Lung microvascular endothelial cell (primary cell): ENCODE data around the gene SPAG8. TPM values are rescaled to one million over a fixed set of nuclear protein-coding genes. Genes with fewer than 3 reads are reported as not detected.

ENCODE experiments used
- DNase-seq, 2 donors: peaks; one replicate each; pipeline versions ENCODE4 v3.0.0 to v3.0.0-alpha.2; 2010; ENCODE audit warnings: low read depth in 2 of 2
- total RNA-seq: library from RNA; depleted of rRNA; stranded (reverse); fragments of >200 nt; gene quantifications from 2 replicates; pipeline ENCODE4 v1.2.1, GENCODE V29; 2014

The SPAG8 gene
- total RNA-seq, 1 donor from 2014 or later, result not detected

GRCh38 chr9:35810122-35810521 is 1.9 kb downstream of the SPAG8 start:
- no peak for DNase-seq

- no peak for DNase-seq
Measured at GRCh38 chr9:35808433-35808832, 3.6 kb downstream of the SPAG8 start.

GRCh38 chr9:35806101-35806500 is 6.0 kb downstream of the SPAG8 start:
- no peak for DNase-seq

- no peak for DNase-seq
Measured at GRCh38 chr9:35801328-35802128, 10.5 kb downstream of the SPAG8 start.

DNA sequence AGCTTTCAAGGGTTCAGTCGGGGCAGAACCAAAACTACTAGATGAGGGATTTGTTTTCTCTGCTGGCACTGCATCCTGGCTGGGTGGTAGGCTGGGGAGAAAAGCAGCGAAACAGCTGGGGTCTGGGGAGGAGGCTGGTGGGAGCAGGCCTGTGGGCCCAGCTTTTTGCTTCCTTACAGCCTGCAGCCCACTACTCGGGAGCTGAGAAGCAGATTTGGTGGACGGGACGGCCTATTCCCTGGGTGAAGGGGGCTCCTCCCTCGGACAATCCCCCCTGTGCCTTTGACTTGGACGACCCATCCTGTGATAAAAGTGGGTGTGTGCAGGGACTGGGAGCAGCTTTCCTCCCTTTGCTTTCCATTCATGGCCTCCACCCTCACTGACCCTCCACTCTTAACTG is 11.5 kb downstream of the SPAG8 start:
- no peak for DNase-seq

DNA sequence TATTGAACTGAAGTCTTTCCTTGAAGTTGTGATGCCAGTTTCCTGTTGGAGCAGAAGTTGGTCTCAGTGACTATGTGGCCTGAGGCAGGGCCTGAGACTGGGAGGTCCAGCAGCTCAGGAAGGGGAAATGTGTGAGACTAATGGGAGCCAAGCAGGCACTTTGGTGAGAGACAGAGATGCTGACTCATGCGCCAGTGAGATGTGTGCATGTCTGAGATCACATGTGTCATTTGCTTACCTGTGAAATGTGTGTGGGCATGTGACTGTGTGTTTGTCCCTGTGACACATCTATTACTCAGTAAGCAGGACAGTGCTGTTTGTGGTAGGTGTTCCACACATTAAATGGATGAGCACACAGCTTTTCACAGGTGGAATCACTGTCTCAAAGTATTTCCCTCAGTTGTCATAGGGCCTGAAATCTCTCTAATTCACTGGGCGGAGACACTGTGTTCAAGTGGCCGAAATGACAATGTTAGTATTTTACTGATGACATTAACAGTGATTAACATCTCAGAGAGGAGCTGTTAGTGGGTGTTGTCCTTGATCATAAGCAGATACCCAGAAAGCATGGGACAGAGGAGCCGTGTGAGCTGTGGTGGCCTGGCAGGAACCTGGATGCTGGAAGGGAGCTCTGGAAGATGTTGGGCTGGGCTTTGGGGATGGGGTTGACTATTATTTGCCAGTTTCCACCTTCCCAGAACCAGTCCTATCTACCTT is 13.2 kb downstream of the SPAG8 start:
- DNase-seq, result peak; percentile 51 to 89

- DNase-seq, result peak; percentile 36 to 48
Measured at GRCh38 chr9:35797311-35798109, 14.6 kb downstream of the SPAG8 start.

GRCh38 chr9:35795695-35796094 is 16.4 kb downstream of the SPAG8 start:
- DNase-seq, result no peak

GRCh38 chr9:35793461-35793860 is 18.6 kb downstream of the SPAG8 start:
- DNase-seq, result no peak

DNA sequence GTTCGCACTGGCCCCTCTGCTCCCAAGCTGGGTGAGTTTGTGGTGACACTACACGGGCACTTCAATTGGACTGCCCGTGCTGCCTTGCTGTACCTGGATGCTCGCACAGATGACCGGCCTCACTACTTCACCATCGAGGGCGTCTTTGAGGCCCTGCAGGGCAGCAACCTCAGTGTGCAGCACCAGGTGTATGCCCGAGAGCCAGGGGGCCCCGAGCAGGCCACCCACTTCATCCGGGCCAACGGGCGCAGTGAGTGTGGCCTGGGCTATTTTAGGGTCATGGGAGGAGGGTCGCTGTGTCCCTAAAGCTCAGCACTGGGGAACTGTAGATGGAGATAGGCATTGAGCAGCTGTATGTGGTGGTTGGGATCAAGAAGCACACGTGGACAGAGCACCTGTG is 19.2 kb downstream of the SPAG8 start:
- no peak for DNase-seq

GRCh38 chr9:35792024-35792813 is 19.8 kb downstream of the SPAG8 start:
- DNase-seq, result no peak

DNA sequence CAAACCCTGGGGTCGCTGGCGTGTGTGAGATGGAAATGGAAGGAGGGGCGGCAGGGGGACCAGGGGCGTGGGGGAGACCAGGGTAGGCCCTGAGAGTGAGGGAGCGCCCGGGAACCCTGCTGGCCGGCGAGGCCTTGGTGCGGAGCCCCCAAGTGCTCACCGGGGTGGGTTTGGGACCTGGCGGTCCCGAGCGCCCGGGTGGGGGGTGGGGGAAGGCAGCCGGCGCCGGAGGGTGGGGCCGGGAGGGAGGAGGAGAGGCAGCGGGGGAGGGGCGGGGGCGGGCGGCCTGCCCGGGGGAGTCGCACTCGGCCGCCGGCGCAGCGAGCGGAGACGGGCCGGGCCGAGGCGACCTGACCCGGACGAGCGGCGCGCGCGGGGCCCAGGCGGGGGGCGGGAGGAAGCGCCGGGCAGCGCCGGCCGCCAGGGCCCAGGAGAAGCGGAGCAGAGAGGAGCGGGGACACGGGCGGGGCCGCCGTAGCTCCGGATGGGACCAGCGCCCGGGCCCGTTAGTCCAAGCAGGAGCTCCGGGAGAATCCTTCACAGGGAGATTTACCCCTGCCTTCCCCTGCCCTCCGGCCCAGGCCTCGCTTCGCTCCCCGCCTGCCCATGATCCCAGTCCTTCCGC is 20.7 kb downstream of the SPAG8 start, which contains the start of gene NPR2:
TSS of gene NPR2 (plus strand) at position 295 of the 625 bp plus-strand sequence. CDS start 818 bp downstream, outside the sequence.
- DNase-seq, result peak; percentile 37 to 39

DNA sequence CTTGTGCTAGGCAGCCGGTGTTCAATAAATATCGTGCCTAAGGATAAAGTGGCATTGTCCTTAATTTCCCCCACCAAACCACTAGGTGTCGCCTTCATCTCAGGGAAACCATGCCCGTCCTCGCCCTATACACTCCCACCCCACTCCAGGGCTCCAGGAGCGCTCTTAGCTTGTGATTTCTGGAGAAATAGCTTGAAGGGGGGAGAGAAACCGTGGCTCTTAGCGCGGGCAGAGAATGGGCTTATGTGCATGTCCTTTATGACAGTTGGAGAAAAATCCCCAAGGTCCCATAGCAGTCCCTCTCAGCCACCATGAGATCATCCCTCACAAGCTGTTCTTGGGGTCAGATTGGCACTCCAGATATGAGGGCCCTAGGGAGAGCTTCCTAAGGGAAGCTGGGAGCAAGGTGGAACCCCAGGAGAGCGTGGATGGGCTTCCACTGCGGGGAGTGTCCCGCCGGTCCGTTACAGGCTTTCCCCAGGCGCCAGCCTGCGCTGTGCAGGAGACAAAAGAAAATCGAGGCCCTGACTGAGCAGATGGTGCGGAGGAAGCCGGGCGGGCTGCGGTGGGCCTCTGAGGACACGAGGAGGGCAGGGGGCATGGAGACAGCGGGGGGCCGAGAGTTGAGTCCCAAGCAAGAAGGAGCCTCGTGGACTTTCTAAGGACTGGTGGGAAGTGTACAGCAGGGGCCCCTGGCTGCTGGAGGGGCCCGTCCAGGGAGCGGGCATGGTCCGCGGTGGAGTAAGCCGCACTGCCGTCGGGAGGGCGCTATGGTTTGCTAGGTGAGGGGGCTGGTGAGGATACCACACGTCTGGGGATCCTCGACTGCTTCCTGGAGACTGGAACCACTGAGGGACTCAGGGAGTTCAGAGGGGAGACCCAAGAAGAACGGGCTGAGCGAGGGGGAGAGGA is 21.4 kb downstream of the SPAG8 start:
- peak; percentile 86 to 88 for DNase-seq

DNA sequence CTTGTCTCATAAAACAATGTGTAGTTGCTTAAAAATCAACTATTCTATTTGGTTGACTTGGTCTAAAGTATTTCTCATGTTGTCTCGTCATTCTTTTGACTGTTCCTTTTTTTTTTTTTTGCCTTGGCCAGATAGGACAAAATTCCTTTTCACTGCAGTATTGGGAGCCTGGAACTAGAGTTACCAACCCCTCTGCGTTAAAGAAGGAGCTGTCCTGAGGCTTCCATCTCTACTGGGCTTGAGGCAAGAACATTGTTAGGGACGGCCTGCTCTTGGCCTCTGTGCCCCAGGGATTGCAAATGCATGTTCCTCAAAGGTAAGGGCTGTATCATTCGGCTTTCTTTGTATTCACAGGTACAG is 22.1 kb downstream of the SPAG8 start:
- no peak for DNase-seq

DNA sequence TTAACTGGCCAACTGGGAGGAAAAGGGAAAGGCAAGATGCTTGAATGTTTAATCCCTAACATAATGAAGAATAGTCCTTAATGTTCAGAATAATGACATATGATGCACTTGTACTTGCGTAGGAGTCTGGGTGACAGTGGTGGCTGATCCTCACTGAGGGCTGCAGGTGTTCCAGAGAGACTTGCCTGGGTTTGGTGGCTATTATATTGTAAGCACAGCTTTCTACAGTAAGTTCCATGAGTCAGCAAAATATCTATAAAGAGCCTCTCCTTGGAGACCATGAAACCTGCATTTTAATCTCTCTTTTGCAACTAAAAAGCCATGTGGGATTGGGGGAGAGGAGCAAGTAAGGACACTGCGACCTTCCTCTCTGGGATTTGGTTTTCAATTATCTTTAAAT is 22.5 kb downstream of the SPAG8 start:
- no peak for DNase-seq

- DNase-seq, result no peak
Measured at GRCh38 chr9:35783418-35783817, 28.6 kb downstream of the SPAG8 start.

DNA sequence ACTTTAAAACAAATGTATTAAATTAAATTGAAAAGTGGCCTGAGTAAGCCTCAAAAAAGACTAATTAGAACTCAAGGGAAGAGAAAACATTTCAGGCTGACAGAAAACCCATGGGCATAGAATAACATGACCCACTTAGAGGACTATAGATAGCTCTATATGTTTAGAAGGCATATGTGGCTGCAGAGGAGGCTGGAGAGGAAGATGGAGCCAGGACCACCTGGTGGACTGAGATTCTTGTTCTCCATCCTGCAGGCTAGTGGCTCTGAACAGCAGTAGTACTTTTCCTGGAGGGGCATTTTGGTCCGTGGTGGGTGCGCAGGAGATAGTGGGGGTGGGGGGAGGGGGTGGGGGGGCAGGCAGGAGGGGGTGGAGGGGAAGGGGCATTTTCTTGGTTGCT is 31.0 kb downstream of the SPAG8 start:
- no peak for DNase-seq

- no peak for DNase-seq
Measured at GRCh38 chr9:35778496-35778895, 33.6 kb downstream of the SPAG8 start.

GRCh38 chr9:35776018-35776417 is 36.0 kb downstream of the SPAG8 start:
- DNase-seq, result no peak
